GM21723 (cell line): ENCODE measurements around the gene SVEP1.

Experiments
- ATAC-seq: cut with Tn5 transposase; IDR thresholded peaks from one replicate; pipeline ENCODE4 v1.9.1; 2021; ENCODE audit warnings: mild to moderate bottlenecking, moderate library complexity; ENCODE audit not compliant: unreplicated experiment

The SVEP1 gene

DNA sequence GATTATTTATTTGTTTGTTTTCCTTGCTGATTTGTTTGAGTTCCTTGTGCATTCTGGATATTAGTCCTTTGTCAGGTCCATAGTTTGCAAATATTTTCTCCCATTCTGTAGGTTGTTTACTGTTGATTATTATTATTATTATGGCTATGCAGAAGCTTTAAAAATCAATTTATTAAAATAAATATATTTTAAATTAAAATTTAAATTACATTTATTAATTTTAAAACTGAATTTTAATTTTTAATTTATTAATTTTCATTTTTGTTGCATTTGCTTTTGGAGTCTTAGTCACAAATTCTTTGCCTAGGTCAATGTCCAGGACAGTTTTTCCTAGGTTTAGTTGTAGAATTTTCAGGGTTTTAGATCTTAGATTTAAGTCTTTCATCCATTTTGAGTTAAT is 50.9 kb downstream of the SVEP1 start:
- ATAC-seq: no peak

GRCh38 chr9:110526426-110526825 is 53.1 kb downstream of the SVEP1 start:
- ATAC-seq: no peak

- no peak for ATAC-seq
Observed at GRCh38 chr9:110521206-110521605, 58.3 kb downstream of the SVEP1 start.

DNA sequence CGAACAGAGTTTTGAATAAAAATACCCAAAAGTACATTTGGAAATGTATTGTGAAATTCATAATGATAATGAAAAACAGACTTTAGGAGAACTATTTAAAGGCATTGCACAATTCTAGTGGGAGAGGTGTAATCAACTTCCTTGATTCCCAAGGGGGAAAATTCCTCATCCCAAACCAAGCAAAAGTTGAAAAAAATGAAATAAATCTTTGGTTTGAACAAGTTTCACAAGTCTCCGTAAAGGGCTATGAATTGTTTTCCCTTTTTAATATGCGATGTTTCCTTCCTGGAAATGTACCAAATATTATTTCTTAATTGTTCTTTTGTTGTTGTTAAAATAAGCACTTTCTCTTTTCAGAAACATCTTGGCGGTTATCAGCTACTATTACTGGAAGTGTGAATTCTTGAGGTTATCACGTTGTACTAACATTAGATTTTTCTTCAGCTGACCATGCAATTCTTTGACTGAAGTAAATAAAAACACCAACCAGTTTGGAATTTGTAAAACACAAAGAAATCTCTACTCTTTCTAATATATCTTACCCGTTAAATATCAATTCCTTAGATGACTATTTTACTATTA is 59.3 kb downstream of the SVEP1 start:
- ATAC-seq: no peak

GRCh38 chr9:110517483-110517882 is 62.1 kb downstream of the SVEP1 start:
- no peak for ATAC-seq

DNA sequence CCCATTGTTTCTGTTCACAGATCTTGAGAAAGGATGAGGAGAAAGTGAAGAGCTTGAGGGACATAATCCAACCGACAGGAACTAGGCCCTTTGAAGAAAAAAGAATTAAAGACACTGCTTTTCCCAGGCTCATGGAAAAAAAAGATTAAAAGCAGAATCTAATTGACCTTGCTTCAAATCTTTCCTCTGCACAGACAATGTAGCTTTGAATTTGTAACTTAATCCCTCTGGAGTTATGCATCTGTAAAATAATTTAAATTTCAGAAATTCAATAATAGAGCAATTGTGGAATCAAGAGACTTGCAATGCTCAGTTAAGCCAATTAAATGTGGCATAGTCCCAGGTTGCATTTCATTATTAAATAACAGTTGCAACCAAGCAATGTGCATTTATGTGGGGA is 64.6 kb downstream of the SVEP1 start:
- no peak for ATAC-seq

GRCh38 chr9:110512817-110513216 is 66.7 kb downstream of the SVEP1 start:
- no peak for ATAC-seq

- ATAC-seq: no peak
Observed at GRCh38 chr9:110509792-110510191, 69.7 kb downstream of the SVEP1 start.

GRCh38 chr9:110502842-110503241 is 76.7 kb downstream of the SVEP1 start:
- ATAC-seq: no peak

DNA sequence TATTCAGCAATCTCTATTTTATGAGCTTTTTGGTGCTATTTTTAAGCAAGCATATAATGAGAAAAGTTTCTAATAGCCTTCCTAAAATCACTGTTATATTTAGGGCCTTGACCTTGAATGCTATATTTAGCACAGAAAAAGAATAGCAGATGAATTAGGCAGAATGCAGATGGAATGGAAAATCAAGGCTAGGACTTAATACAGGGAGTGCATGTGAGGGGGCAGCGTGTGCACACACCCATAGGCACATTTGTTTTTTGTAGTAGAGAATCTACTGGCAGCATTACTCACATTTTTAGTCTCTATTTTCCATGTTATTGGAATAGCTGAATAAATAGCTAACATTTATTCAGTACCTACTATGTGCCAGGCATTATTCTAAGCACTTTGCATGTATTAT is 79.9 kb downstream of the SVEP1 start:
- no peak for ATAC-seq

- ATAC-seq: no peak
Observed at GRCh38 chr9:110487196-110487595, 92.3 kb downstream of the SVEP1 start.

- no peak for ATAC-seq
Observed at GRCh38 chr9:110486218-110486617, 93.3 kb downstream of the SVEP1 start.

- no peak for ATAC-seq
Observed at GRCh38 chr9:110479481-110479880, 100.1 kb downstream of the SVEP1 start.

DNA sequence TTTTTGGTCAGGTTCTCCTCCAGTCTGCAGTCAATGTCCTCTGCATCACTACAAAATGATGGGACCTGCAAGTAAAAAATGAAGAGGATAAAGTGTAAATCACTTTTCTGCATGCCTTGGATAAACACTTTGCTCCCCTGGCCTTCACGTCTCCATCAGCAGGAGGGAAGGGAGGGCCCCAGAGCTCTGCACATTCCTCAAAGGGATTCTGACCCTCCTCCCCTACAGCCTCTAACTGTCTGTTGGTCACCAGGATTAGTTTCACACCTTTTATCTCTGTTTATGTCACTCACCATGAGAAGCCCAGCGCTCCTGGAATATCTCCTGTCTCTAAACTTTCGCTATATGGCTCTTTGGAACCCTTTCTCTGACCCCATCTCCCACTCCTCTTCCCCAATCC is 103.3 kb downstream of the SVEP1 start:
- ATAC-seq: no peak

GRCh38 chr9:110472111-110472510 is 107.4 kb downstream of the SVEP1 start:
- no peak for ATAC-seq

DNA sequence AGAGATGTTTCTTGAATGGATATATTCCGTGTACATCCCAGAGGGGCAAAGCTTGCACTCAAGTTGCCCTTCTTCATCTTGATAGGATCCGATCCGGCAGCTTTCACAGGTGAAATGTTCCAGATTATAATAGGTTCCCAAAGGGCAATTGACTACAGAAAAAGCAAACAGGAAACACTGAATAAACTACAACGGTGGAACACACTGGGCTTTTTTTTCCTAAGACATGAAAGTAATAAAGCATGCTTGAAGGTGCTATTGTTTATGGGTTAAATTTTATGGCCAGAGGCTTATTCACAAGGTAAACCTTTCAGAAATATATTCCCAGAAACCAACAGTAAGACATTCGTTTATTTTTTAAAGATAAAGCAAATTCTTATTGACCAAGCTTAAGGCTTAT is 110.6 kb downstream of the SVEP1 start:
- ATAC-seq: no peak

GRCh38 chr9:110465190-110465589 is 114.4 kb downstream of the SVEP1 start:
- no peak for ATAC-seq

DNA sequence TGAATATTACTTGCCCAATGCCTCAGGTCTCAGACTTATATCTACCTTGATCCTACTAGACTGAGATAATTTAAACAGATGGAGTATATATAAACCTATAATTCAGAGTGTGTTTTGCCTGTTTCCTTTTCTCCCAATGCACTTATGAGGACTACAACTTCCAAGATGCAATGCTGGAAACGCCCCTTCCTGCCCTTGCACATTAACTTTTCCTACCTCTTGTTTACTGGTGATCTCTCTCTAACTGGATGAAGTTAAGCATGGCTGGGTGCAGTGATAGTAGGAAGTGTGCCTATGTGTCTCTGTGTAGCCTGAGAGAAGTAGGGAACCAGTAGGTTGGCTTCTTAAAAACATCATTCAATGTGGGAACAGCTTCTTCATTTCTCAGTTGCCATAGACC is 115.2 kb downstream of the SVEP1 start:
- ATAC-seq: no peak

DNA sequence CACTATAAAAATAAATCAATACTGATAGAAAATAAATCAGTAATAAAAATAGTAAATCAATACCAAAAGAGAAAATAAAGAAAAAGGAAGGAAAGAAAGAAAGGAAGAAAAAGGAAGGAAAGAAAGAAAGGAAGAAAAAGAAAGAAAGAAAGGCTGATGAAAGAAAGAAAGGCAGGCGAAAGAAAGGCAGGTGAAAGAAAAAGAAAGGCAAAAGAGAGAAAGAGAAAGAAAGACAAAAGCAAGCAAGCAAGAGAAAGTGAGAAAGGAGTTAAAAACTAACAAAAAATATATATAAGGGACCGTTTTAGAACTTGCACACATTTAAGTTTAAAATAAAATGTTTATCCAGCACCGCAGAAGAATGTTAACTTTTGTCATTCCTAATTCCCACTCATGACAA is 116.0 kb downstream of the SVEP1 start:
- ATAC-seq: no peak

DNA sequence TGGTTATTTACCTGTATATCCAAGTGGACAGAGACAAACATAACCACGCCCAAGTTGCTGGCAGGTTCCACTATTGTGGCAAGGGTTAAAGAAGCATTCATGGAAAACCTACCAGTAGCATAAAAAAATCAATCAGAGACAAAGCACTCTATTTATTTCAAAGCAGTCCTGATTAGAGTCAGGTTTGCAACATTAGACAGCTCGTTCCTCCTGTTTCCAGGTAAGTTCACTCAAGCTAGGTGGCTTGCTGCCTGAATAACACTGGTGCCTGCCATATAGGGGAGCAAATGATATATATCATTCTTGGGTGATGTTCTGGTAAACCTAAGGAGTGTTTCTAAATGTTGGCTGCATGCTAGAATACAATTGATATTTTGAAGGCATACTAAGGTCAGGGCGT is 122.3 kb downstream of the SVEP1 start:
- no peak for ATAC-seq

GRCh38 chr9:110456681-110457080 is 122.9 kb downstream of the SVEP1 start:
- no peak for ATAC-seq

DNA sequence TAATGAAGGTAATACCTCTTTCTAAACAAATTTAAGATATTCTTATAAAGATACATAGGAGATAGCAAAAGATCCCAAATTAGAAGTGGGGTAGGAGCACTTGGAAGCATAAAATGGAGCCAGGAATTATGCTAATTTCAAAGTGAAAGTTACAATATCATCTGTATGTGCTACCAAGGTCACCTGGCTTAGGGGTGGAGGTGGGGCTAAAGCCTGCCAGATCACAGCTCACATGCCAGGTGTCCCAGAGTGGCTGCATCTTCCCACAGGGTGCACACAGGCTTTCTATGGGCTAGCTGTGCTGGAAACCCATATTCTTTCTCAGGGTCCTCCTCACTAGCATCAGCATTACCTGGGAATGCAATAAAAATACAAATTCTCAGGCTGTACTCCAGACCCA is 123.7 kb downstream of the SVEP1 start:
- ATAC-seq: no peak

DNA sequence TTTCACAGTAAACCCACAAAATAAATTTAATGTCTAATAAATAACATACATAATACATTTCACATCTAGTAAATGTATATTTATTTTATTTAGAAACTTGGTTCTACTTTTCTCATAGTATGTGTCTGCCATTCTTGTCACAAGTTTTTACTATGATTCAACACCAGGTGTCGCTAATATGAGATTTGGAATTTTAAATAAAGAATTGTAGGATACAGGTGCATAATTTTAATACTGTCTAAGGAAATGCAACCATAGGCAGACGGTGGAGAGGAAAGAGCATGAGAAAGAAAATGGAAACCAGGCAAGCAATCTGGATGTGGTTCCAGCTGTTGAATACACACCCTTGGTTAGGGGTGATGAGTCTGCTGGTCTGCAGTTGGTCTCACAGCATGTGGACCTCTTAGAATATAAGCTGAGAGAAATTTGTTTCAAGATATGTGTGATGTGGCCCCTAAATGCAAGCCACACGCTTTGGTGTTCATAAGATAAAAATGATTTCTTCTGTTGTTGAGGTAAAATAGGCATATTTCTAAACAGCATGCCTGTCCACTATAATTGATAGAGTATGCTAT is 127.2 kb downstream of the SVEP1 start:
- ATAC-seq: no peak
